ENCODE results near the gene ARFGEF3.

DNA sequence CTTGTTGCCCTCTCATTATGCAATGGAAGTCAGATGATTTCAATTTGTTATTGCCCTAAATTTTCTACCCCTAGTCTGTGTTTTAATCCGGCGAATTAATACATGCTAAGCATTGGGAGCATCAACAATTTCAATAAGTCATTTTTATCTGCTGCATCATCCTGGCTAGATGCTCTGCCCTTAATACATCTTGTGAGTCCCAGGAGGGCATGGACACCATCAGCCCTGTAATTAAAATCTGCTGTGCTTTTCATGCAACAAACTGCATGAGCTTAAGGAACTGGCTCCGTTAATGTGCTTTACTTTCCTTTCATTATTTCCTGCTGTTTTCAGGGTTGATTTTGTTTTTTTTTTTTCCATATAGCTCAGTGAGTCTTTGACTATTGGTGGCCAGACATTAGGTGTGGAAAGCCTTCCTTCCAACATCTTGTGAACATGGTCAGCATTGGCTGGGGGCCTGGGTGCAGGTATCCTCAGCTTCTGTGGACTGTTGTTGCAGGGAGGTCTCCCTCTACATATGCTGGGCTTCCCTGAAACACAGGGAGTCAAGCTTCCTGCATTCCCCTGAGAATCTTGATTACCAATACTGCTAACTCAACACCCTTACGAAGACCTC, 65.1 kb downstream of the ARFGEF3 start:
- TF ChIP-seq, protein P1, sequence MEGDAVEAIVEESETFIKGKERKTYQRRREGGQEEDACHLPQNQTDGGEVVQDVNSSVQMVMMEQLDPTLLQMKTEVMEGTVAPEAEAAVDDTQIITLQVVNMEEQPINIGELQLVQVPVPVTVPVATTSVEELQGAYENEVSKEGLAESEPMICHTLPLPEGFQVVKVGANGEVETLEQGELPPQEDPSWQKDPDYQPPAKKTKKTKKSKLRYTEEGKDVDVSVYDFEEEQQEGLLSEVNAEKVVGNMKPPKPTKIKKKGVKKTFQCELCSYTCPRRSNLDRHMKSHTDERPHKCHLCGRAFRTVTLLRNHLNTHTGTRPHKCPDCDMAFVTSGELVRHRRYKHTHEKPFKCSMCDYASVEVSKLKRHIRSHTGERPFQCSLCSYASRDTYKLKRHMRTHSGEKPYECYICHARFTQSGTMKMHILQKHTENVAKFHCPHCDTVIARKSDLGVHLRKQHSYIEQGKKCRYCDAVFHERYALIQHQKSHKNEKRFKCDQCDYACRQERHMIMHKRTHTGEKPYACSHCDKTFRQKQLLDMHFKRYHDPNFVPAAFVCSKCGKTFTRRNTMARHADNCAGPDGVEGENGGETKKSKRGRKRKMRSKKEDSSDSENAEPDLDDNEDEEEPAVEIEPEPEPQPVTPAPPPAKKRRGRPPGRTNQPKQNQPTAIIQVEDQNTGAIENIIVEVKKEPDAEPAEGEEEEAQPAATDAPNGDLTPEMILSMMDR (conservative IDR thresholded peaks at IDR 0.05) = no peak
- no peak for TF ChIP-seq ZFX (IDR thresholded peaks at IDR 0.05)

Data from C4-2B (cell line).